Urothelium cell line (cell line): ENCODE data around the gene BTBD16.

ENCODE experiments used
- DNase-seq: peaks from one replicate; pipeline ENCODE4 v3.0.0; 2011; ENCODE audit warnings: low spot score, mixed read lengths
- FAIRE-seq: peaks from 2 replicates; lab custom pipeline; 2011; peaks lifted over from hg19 to GRCh38; lab: Jason Lieb, UNC

The BTBD16 gene

GRCh38 chr10:122292376-122292775, 21.3 kb downstream of the BTBD16 start:
- FAIRE-seq (no peak), DNase-seq (no peak)

DNA sequence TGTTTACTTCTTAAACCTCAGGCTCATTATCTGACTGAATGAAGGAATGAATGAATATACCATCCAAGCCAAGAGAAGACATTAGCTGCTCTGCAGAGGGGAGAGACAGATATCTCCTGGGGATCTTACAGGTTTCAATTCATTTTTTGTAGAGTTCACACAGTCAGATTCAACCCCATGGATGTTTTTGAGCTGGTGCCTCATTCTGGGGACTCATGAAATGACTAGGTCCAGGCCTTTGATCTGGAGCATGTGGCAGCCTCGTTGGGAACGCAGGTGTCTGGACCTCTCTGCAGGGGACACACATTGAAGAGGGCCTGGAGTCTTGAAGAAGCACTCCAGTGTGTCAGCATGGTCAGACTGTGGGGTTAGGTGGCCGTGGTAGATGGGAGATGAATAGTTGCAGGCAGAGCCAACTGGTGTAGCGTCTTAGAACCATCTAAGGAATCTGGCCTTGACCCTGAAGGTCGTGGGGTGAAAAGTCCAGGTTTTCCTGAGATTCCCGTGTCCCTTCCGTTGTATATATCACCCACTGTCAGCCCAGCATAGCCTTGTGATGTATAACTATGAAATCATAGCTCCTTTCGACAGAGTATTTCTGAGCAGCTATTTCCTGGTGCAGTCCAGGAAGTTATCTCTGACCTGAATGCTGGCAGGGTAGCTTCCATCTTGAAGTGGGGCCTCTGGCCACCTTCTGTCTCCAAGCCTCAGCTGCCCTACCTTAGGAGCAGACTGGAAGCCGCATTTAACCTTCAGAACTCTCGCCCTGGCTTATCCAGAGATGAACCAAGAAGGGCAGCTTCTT, 22.3 kb downstream of the BTBD16 start:
- DNase-seq = no peak
- FAIRE-seq = no peak

- FAIRE-seq (no peak), DNase-seq (peak; percentile 51)
Observed at GRCh38 chr10:122293961-122294380, 22.9 kb downstream of the BTBD16 start.

- DNase-seq = no peak
- no peak for FAIRE-seq
Observed at GRCh38 chr10:122294511-122295450, 23.7 kb downstream of the BTBD16 start.

- no peak for DNase-seq
- no peak for FAIRE-seq
Observed at GRCh38 chr10:122295451-122295809, 24.3 kb downstream of the BTBD16 start.

DNA sequence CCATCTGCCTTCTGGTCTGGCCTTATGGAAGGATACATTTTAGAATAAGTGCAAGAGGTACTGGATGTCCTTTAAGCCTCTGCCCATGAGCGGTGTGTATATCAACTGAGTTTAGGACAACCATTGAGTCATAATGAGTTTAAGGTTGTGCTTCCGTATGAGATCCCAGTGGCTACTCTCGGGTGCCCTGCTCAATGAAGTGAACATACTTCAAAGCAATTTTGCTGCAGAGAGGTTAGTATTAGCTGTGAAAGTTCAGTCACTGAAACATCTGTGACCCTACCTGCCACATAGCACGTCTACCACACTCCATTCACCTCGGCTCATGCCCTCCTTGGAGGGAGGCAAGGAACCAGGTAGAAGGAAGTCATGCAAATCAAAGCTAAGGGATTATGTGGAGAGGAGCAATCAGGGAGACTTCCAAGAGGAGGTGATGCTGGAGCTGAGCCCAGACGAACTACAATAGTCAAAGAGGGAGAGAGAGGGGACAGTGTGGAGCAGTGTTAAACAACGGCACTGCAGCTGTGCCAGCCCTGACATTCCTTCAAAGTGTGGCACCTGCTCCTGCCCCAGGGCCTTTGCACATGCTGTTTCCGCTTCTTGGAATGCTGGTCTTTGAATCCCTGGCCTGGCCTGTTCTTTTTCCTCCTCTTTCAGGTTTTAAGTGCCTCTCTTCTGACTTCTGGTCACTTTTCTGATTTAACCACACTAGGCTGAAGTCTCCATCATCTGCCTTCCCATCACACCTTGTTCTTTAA, 25.4 kb downstream of the BTBD16 start:
- DNase-seq = no peak
- FAIRE-seq = no peak

GRCh38 chr10:122297583-122297982, 26.5 kb downstream of the BTBD16 start:
- DNase-seq (no peak), FAIRE-seq (no peak)

GRCh38 chr10:122298206-122298597, 27.1 kb downstream of the BTBD16 start:
- no peak for FAIRE-seq

DNA sequence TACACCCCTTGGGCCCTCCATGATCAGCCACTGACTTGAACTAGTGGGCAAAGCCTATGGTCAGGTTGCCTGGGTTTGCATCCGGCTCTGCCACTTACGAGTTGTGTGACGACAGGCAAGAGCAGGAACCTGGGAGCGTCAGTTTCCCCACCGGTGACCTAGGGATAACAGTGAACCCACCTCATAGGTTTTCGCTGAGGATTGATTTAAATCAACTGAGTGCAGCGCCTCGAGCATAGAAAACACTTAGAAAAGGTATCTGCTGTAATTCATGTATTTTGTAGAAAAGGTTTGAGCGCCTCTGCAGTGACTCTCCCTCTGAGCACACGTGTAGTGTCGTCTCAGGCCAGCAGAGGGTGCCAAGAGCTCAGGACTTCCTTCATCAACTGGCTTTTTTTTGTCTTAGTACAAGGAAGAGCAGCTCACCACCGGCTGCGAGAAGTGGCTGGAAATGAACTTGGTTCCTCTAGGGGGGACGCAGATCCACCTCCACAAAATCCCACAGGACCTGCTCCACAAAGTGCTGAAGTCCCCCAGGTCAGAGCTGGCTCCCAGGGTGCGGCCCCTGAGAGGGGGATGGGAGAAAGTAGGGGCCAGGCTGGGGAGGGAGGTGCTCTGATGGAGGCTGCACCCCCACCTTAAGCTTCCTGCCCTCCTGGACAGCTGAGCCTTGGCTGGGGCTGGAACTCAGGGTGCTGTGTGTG, 27.7 kb downstream of the BTBD16 start:
- DNase-seq (peak; percentile 73), FAIRE-seq (peak; percentile 90)

More at GRCh38 chr10:122298206-122298597, 27.1 kb downstream of the BTBD16 start:
- no peak for DNase-seq

GRCh38 chr10:122299423-122300075, 28.5 kb downstream of the BTBD16 start:
- no peak for FAIRE-seq
- no peak for DNase-seq

- FAIRE-seq (peak; percentile 87), DNase-seq (peak; percentile 80)
Observed at GRCh38 chr10:122301055-122301810, 30.1 kb downstream of the BTBD16 start.

DNA sequence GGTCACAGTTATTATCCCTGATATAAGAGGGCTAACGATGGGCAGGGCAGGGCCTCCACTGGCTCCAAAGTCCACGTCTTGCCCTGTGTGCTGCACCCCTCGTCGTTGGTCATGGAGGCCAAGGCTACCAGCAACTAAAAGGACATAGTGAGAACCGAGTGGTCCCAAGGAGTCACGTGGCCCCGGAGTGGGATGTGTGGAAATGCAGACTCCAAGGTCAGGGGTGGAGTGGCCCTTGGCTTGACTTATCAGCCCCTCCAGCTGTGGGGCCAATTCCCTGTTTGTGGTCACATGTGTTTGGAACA, 30.7 kb downstream of the BTBD16 start:
- FAIRE-seq = no peak
- no peak for DNase-seq

DNA sequence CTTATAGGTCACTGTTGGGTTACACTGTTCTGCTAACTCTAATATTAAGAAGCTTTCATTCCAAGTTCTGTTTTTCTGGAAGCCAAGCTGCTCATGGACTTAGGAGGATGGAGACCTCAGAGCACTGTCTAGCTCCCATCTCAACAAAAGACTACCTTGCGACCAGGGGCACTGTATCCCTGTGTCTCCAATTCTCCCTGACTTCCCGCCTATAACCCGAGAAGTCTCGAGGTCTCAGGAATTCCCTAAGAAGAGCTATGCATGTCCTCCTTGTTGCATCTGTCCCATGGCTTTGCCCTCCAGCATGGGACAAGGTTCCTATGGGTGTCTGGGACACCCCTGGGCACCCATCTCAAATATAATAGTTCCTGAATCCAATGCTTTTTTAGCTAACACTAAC, 31.2 kb downstream of the BTBD16 start:
- FAIRE-seq (no peak), DNase-seq (no peak)

DNA sequence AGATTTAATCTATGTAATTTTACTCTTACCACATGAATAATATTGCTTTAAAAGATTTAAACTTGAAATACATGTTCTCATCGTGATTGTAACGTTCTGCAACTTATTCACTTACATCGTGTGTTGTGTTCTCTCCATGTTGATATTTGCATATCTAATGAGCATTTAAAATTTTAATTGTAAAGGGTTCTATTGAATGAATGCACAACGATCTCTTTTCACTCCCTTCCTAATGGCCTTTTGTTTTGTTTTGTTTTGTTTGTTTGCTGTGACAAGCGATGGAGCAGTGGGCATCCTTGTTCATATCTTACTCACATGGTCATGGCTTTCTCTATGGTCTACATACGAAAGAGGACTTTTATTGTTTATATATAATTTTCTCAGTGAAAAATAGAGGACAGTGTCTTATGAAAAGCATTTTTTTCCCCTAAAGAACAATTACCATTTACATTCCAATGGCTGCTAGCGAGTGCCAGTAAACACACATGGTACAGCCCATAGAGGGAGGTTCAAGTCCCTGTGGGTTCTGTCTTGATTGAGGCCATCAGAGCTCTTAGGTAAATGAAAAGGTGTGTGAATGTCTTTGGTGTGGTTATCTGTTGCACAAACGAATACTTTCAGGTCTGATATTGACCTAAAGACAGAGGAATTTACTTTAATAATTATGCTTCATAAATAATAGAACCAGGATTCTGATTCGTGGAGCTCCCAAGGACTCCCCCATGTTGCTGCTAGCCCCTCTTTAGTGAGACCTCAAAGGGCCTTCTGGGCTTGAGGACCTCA, 32.4 kb downstream of the BTBD16 start:
- no peak for DNase-seq
- no peak for FAIRE-seq

GRCh38 chr10:122304054-122304579, 33.0 kb downstream of the BTBD16 start:
- DNase-seq (no peak), FAIRE-seq (no peak)

DNA sequence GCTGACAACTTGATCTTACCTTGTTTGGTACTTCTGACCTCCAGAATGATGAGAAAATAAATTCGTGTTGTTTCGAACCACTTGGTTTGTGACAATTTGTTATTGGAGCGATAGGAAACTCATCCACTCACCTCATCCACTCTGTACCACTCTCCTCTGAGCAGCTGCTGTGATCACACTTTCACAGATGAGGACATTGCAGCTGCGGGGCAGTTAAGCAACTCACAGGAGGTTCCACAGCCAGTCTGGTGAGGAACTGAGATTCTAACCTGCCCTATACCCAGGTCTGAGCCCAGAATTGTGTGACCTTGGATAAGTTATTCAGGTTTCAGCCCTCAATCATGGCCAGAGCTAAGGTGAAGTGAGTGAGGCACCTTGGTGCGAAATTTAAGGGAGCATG, 35.2 kb downstream of the BTBD16 start:
- no peak for DNase-seq
- FAIRE-seq = no peak

- FAIRE-seq = no peak
Observed at GRCh38 chr10:122306744-122307143, 35.6 kb downstream of the BTBD16 start.

GRCh38 chr10:122307669-122308416, 36.7 kb downstream of the BTBD16 start:
- DNase-seq (peak; percentile 86), FAIRE-seq (no peak)

More at GRCh38 chr10:122306744-122307143, 35.6 kb downstream of the BTBD16 start:
- no peak for DNase-seq
